K562 (cell line): ENCODE results near the gene SH2D5.

Source experiments
- HDAC1 ChIP-seq, 2 experiments: fragments of 450-650 bp; IDR thresholded peaks; 2 replicates each; pipeline ENCODE4 v1.6.1; 2016 to 2017; ENCODE audit warnings: inconsistent platforms in 1 of 2, mild to moderate bottlenecking in 1 of 2, moderate library complexity in 1 of 2
- MCM7 ChIP-seq, 2 experiments: fragments of 450-650 bp; IDR thresholded peaks; 2 replicates each; pipeline ENCODE4 v1.6.1; 2016 to 2018
- SIN3A ChIP-seq, 2 experiments: fragments of 150-350 bp in 1 of 2; IDR thresholded peaks; 2 replicates each; pipeline ENCODE4 v1.6.1; 2011 to 2016; ENCODE audit warnings: borderline replicate concordance in 2 of 2, low read depth in 2 of 2, low read length in 2 of 2, mild to moderate bottlenecking in 2 of 2, moderate library complexity in 2 of 2; ENCODE audit not compliant: control insufficient read depth in 1 of 2
- TAF7 ChIP-seq: fragments of 450-650 bp; IDR thresholded peaks from 2 replicates; pipeline ENCODE4 v1.6.1; 2016; ENCODE audit warnings: missing genetic modification characterization, missing compliant biosample characterization
- ZFP36 ChIP-seq: fragments of 150-350 bp; IDR thresholded peaks from 2 replicates; pipeline ENCODE4 v1.6.1; 2018; ENCODE audit warnings: low read length, low read depth; ENCODE audit not compliant: partially characterized antibody
- ZNF668 ChIP-seq: fragments of 250-450 bp; sonication (Bioruptor Pico); IDR thresholded peaks from 2 replicates; pipeline ENCODE4 v1.8.0; 2022; ENCODE audit warnings: mild to moderate bottlenecking, inconsistent platforms

GRCh38 chr1:20724364-20725188, 7.9 kb downstream of the SH2D5 start:
- no peak for TF ChIP-seq TAF7 (tag)
- no peak for TF ChIP-seq HDAC1 (IDR thresholded peaks at IDR 0.05)
- no peak for TF ChIP-seq MCM7 (IDR thresholded peaks at IDR 0.05)
- no peak for TF ChIP-seq SIN3A (IDR thresholded peaks at IDR 0.05; ENCODE audit: borderline replicate concordance in 2 of 2, control insufficient read depth in 1 of 2, low read depth in 2 of 2, low read length in 2 of 2)
- TF ChIP-seq ZNF668 (CRISPR knock-in tag): no peak
- peak; percentile 70 for TF ChIP-seq ZFP36
